Smooth muscle cell (in vitro differentiated cells): ENCODE measurements around the gene PBX3. TPM values are rescaled to one million over a fixed set of nuclear protein-coding genes. Genes with fewer than 3 reads are reported as not detected.
A peak's percentile ranks its signal among the peaks of the same experiment; 100 is the strongest.

Experiments
- DNase-seq: peaks from one replicate; lab custom pipeline; 2025; ENCODE audit not compliant: unreplicated experiment; lab: John Stamatoyannopoulos, UW
- H2AFZ ChIP-seq: fragments of 200-600 bp; sonication (generic); 2 replicates; pipeline ENCODE4 v1.6.0; 2016; ENCODE audit warnings: antibody characterized with exemption, low read depth, mild to moderate bottlenecking
- H3F3A ChIP-seq: fragments of 200-600 bp; sonication (generic); 2 replicates; pipeline ENCODE4 v1.6.0; 2017; ENCODE audit warnings: antibody characterized with exemption, low read depth
- H3K27ac ChIP-seq: fragments of 200-600 bp; sonication (generic); 2 replicates; pipeline ENCODE4 v1.5.1; 2016; ENCODE audit warnings: low read depth, mild to moderate bottlenecking
- H3K27me3 ChIP-seq: fragments of 200-600 bp; sonication (generic); 2 replicates; pipeline ENCODE4 v1.6.1; 2016; ENCODE audit warnings: low read depth, mild to moderate bottlenecking
- H3K36me3 ChIP-seq: fragments of 200-600 bp; sonication (generic); 2 replicates; pipeline ENCODE4 v1.5.1; 2016; ENCODE audit warnings: low read depth
- H3K4me1 ChIP-seq: fragments of 200-600 bp; sonication (generic); 2 replicates; pipeline ENCODE4 v1.5.1; 2016; ENCODE audit warnings: low read depth
- H3K4me2 ChIP-seq: fragments of 200-600 bp; sonication (generic); 2 replicates; pipeline ENCODE4 v1.6.0; 2016; ENCODE audit warnings: mild to moderate bottlenecking
- H3K4me3 ChIP-seq: fragments of 200-600 bp; sonication (generic); 2 replicates; pipeline ENCODE4 v1.5.1; 2016; ENCODE audit warnings: mild to moderate bottlenecking
- H3K79me2 ChIP-seq: fragments of 200-600 bp; sonication (generic); 2 replicates; pipeline ENCODE4 v1.6.0; 2016; ENCODE audit warnings: low read depth, mild to moderate bottlenecking
- H3K9ac ChIP-seq: fragments of 200-600 bp; sonication (generic); 2 replicates; pipeline ENCODE4 v1.6.0; 2016; ENCODE audit warnings: low read depth
- H3K9me3 ChIP-seq: fragments of 200-600 bp; sonication (generic); replicated peaks from 2 replicates; pipeline ENCODE4 v1.5.1; 2016; ENCODE audit warnings: low read depth
- H4K20me1 ChIP-seq: fragments of 200-600 bp; sonication (generic); 2 replicates; pipeline ENCODE4 v1.6.0; 2016; ENCODE audit warnings: low read depth
- CTCF ChIP-seq: fragments of 200-600 bp; sonication (generic); IDR thresholded peaks from 2 replicates; pipeline ENCODE4 v1.5.1; 2017; ENCODE audit warnings: borderline replicate concordance, mild to moderate bottlenecking, antibody characterized with exemption; ENCODE audit not compliant: insufficient read depth, poor library complexity, severe bottlenecking
- WGBS: methylation state at CpG from one replicate; pipeline ENCODE4 v1.1.7; 2016; ENCODE audit warnings: low lambda C conversion rate; 5-methylcytosine and 5-hydroxymethylcytosine counted together
- polyA plus RNA-seq: library from polyadenylated mRNA; unstranded; fragments of >200 nt; fragmentation: Nextera tagmentation; extraction: Ambion mirVana; gene quantifications from 2 replicates; pipeline ENCODE4 v1.2.1, GENCODE V29; 2016
- total RNA-seq: library from RNA; depleted of rRNA; stranded (reverse); fragments of >200 nt; gene quantifications from 2 replicates; pipeline ENCODE4 v1.2.3, GENCODE V29; 2014

PBX3 gene
- total and polyA plus RNA-seq, 2 experiments from 2014 or later: 15.3 to 34.6 TPM

GRCh38 chr9:125707472-125707804 lies 39.7 kb upstream of the PBX3 start:
- TF ChIP-seq CTCF: no peak
- no peak for DNase-seq
- H3K4me2 ChIP-seq: peak overlapping the region; percentile 95
- peak overlapping the region; percentile 83 for H3K4me3 ChIP-seq
- H2AFZ ChIP-seq: peak overlapping the region; percentile 99
- no peaks in the 10 kb centered on the region for H3F3A ChIP-seq
- peaks cover 44% of the 10 kb centered on the region for H3K79me2 ChIP-seq
- peak overlapping the region; percentile 61 for H3K27ac ChIP-seq
- no peaks in the 10 kb centered on the region for H3K9me3 ChIP-seq
- WGBS: 33% methylated on average over 4 of the region's 4 CpGs
- peaks cover 17% of the 10 kb centered on the region for H3K4me1 ChIP-seq
- no peaks in the 10 kb centered on the region for H3K36me3 ChIP-seq
- H3K9ac ChIP-seq: no peak overlapping the region
- no peaks in the 10 kb centered on the region for H3K27me3 ChIP-seq
- H4K20me1 ChIP-seq: peaks cover 7% of the 10 kb centered on the region

- WGBS: 89% methylated on average over 13 of the region's 13 CpGs
- no peak overlapping the region for H2AFZ ChIP-seq
Observed at GRCh38 chr9:125726456-125727132, 20.6 kb upstream of the PBX3 start.

GRCh38 chr9:125730168-125730567 lies 17.0 kb upstream of the PBX3 start:
- Histone ChIP-seq H3K9me3 (no peaks in the 10 kb centered on the region), H3K27ac (no peak overlapping the region), H3K27me3 (peaks cover 11% of the 10 kb centered on the region), H2AFZ (no peak overlapping the region), H3K4me2 (no peak overlapping the region), H3K4me1 (no peaks in the 10 kb centered on the region), H3K9ac (no peak overlapping the region), H3K4me3 (no peak overlapping the region), H4K20me1 (no peaks in the 10 kb centered on the region), H3K36me3 (no peaks in the 10 kb centered on the region), H3K79me2 (no peaks in the 10 kb centered on the region), H3F3A (no peaks in the 10 kb centered on the region)
- no peak for TF ChIP-seq CTCF
- WGBS: 76% methylated on average over 2 of the region's 2 CpGs
- DNase-seq: no peak

More at GRCh38 chr9:125726456-125727132, 20.6 kb upstream of the PBX3 start:
- Histone ChIP-seq H3K79me2 (no peaks in the 10 kb centered on the region), H3K27ac (no peak overlapping the region), H3K9me3 (no peaks in the 10 kb centered on the region), H4K20me1 (no peaks in the 10 kb centered on the region), H3F3A (no peaks in the 10 kb centered on the region), H3K27me3 (peaks cover 11% of the 10 kb centered on the region), H3K4me1 (no peaks in the 10 kb centered on the region), H3K36me3 (no peaks in the 10 kb centered on the region), H3K9ac (no peak overlapping the region), H3K4me3 (no peak overlapping the region), H3K4me2 (no peak overlapping the region)
- TF ChIP-seq CTCF: no peak
- no peak for DNase-seq

GRCh38 chr9:125732562-125732961 lies 14.6 kb upstream of the PBX3 start:
- peaks cover 11% of the 10 kb centered on the region for H3K27me3 ChIP-seq
- DNase-seq: no peak
- no peaks in the 10 kb centered on the region for H3K4me1 ChIP-seq
- no peaks in the 10 kb centered on the region for H3K9me3 ChIP-seq
- H4K20me1 ChIP-seq: no peaks in the 10 kb centered on the region
- no peaks in the 10 kb centered on the region for H3K36me3 ChIP-seq
- H3F3A ChIP-seq: no peaks in the 10 kb centered on the region
- H3K79me2 ChIP-seq: no peaks in the 10 kb centered on the region
- H3K27ac ChIP-seq: no peak overlapping the region
- H2AFZ ChIP-seq: no peak overlapping the region
- no peak overlapping the region for H3K4me2 ChIP-seq
- no peak overlapping the region for H3K9ac ChIP-seq
- TF ChIP-seq CTCF: no peak
- H3K4me3 ChIP-seq: no peak overlapping the region
- 93% methylated on average over 2 of the region's 2 CpGs for WGBS
